Neural progenitor cell (in vitro differentiated cells): Measurements from ENCODE around the gene GAGE12G. TPM values are rescaled to one million over a fixed set of nuclear protein-coding genes. Genes with fewer than 3 reads are reported as not detected.
"Not testable (repeated sequence)": the region's sequence is repeated elsewhere in the genome, so short reads cannot be mapped to it uniquely, and the experiment has no call there.

ENCODE experiments used
- DNase-seq: peaks from one replicate; pipeline ENCODE4 v3.0.0-alpha.2; 2016; ENCODE audit warnings: low spot score
- H2AFZ ChIP-seq: fragments of 200-600 bp; sonication (generic); replicated peaks from 2 replicates; pipeline ENCODE4 v1.6.1; 2016; ENCODE audit warnings: antibody characterized with exemption
- H3F3A ChIP-seq: fragments of 200-600 bp; sonication (generic); 2 replicates; pipeline ENCODE4 v1.6.1; 2016; ENCODE audit warnings: antibody characterized with exemption, low read depth
- H3K27ac ChIP-seq: fragments of 200-600 bp; sonication (generic); 2 replicates; pipeline ENCODE4 v1.5.1; 2016; ENCODE audit warnings: mild to moderate bottlenecking
- H3K27me3 ChIP-seq: fragments of 200-600 bp; sonication (generic); 2 replicates; pipeline ENCODE4 v1.6.1; 2016; ENCODE audit warnings: mild to moderate bottlenecking, moderate library complexity
- H3K36me3 ChIP-seq: fragments of 200-600 bp; sonication (generic); 2 replicates; pipeline ENCODE4 v1.5.1; 2016
- H3K4me1 ChIP-seq: fragments of 200-600 bp; sonication (generic); 2 replicates; pipeline ENCODE4 v1.6.1; 2016; ENCODE audit warnings: mixed run types
- H3K4me2 ChIP-seq: fragments of 200-600 bp; sonication (generic); 2 replicates; pipeline ENCODE4 v1.6.1; 2016
- H3K4me3 ChIP-seq: fragments of 200-600 bp; sonication (generic); 2 replicates; pipeline ENCODE4 v1.5.1; 2016
- H3K79me2 ChIP-seq: fragments of 200-600 bp; sonication (generic); 2 replicates; pipeline ENCODE4 v1.6.1; 2016; ENCODE audit warnings: low read depth
- H3K9ac ChIP-seq: fragments of 200-600 bp; sonication (generic); 2 replicates; pipeline ENCODE4 v1.6.1; 2016
- H3K9me3 ChIP-seq: fragments of 200-600 bp; sonication (generic); 2 replicates; pipeline ENCODE4 v1.5.1; 2016; ENCODE audit warnings: low read depth
- H4K20me1 ChIP-seq: fragments of 200-600 bp; sonication (generic); 2 replicates; pipeline ENCODE4 v1.6.1; 2016; ENCODE audit warnings: low read depth
- H3K27ac Mint-ChIP-seq: 3 replicates; pipeline ENCODE4 v1.8.0; 2021; ENCODE audit warnings: mixed read lengths
- H3K27me3 Mint-ChIP-seq: 2 replicates; pipeline ENCODE4 v1.8.0; 2022; ENCODE audit warnings: low read depth, mild to moderate bottlenecking, inconsistent platforms, moderate library complexity, mixed read lengths; ENCODE audit not compliant: insufficient read depth
- H3K36me3 Mint-ChIP-seq: 3 replicates; pipeline ENCODE4 v1.8.0; 2021; ENCODE audit warnings: mixed read lengths
- H3K4me1 Mint-ChIP-seq: 3 replicates; pipeline ENCODE4 v1.8.0; 2021; ENCODE audit warnings: mixed read lengths
- H3K4me3 Mint-ChIP-seq: 3 replicates; pipeline ENCODE4 v1.8.0; 2021; ENCODE audit warnings: mild to moderate bottlenecking, moderate library complexity, mixed read lengths
- H3K9me3 Mint-ChIP-seq: 3 replicates; pipeline ENCODE4 v1.8.0; 2020; ENCODE audit warnings: mixed read lengths
- CTCF ChIP-seq: fragments of 200-600 bp; sonication (generic); IDR thresholded peaks from 2 replicates; pipeline ENCODE4 v1.5.1; 2017; ENCODE audit warnings: antibody characterized with exemption, mild to moderate bottlenecking
- EZH2 ChIP-seq: fragments of 200-600 bp; sonication (generic); IDR thresholded peaks from 2 replicates; pipeline ENCODE4 v1.6.1; 2017; ENCODE audit warnings: antibody characterized with exemption, mild to moderate bottlenecking, moderate library complexity
- EZH2phosphoT487 ChIP-seq: fragments of 200-600 bp; sonication (generic); IDR thresholded peaks from 2 replicates; pipeline ENCODE4 v1.6.1; 2017; ENCODE audit warnings: antibody characterized with exemption
- total RNA-seq: library from RNA; depleted of rRNA; stranded (reverse); fragments of >200 nt; gene quantifications from 2 replicates; pipeline ENCODE4 v1.2.3, GENCODE V29; 2015; ENCODE audit warnings: low replicate concordance

The GAGE12G gene
- total RNA-seq, 1 donor from 2014 or later = not detected

- not testable (repeated sequence) for H2AFZ ChIP-seq, H3K4me2 ChIP-seq, H3K36me3 Mint-ChIP-seq, H3K4me3 Mint-ChIP-seq, H3K9me3 Mint-ChIP-seq, H3K4me1 Mint-ChIP-seq, H3K9me3 ChIP-seq, H3K36me3 ChIP-seq, H4K20me1 ChIP-seq, H3K27ac Mint-ChIP-seq, DNase-seq, H3K27me3 ChIP-seq, H3K4me3 ChIP-seq, H3K9ac ChIP-seq, H3F3A ChIP-seq, H3K27ac ChIP-seq, H3K4me1 ChIP-seq, H3K27me3 Mint-ChIP-seq, H3K79me2 ChIP-seq
Measured at GRCh38 chrX:49589196-49589595, 19.0 kb downstream of the GAGE12G start, which contains the start of gene GAGE2A. GAGE2A (plus strand) TSS chrX:49589496; CDS start chrX:49590651, 1,155 bp downstream.

- not testable (repeated sequence) for H3K27me3 Mint-ChIP-seq, DNase-seq, H3K36me3 Mint-ChIP-seq
Measured at GRCh38 chrX:49589769-49590478, 19.7 kb downstream of the GAGE12G start.

GRCh38 chrX:49590488-49590887, 20.3 kb downstream of the GAGE12G start:
- not testable (repeated sequence) for H3K27ac ChIP-seq, H3K9me3 ChIP-seq, H3K4me1 Mint-ChIP-seq, H3K36me3 ChIP-seq, DNase-seq, H3K27me3 Mint-ChIP-seq, H3F3A ChIP-seq, H3K9ac ChIP-seq, H3K4me3 Mint-ChIP-seq, H3K27me3 ChIP-seq, H3K36me3 Mint-ChIP-seq, H3K4me3 ChIP-seq, H3K4me1 ChIP-seq, H3K4me2 ChIP-seq, H3K27ac Mint-ChIP-seq, H2AFZ ChIP-seq, H3K9me3 Mint-ChIP-seq, H3K79me2 ChIP-seq, H4K20me1 ChIP-seq

More at GRCh38 chrX:49589769-49590478, 19.7 kb downstream of the GAGE12G start:
- H3K4me3 ChIP-seq, H3K9me3 Mint-ChIP-seq, H3K4me2 ChIP-seq, H3K9ac ChIP-seq, H3K4me1 Mint-ChIP-seq, H3K27ac ChIP-seq, H3F3A ChIP-seq, H3K9me3 ChIP-seq, H3K4me1 ChIP-seq, H3K27ac Mint-ChIP-seq, H4K20me1 ChIP-seq, H3K27me3 ChIP-seq, H3K4me3 Mint-ChIP-seq, H2AFZ ChIP-seq, H3K79me2 ChIP-seq, H3K36me3 ChIP-seq: not testable (repeated sequence)

- H2AFZ ChIP-seq, H3K4me3 Mint-ChIP-seq, H3K4me2 ChIP-seq, H3K27me3 ChIP-seq, H3K9me3 ChIP-seq, H3K4me1 ChIP-seq, H3K36me3 Mint-ChIP-seq, H3K27ac ChIP-seq, H3F3A ChIP-seq, H3K79me2 ChIP-seq, H3K36me3 ChIP-seq, DNase-seq, H3K9ac ChIP-seq, H3K27me3 Mint-ChIP-seq, H3K4me3 ChIP-seq, H3K9me3 Mint-ChIP-seq, H4K20me1 ChIP-seq, H3K4me1 Mint-ChIP-seq, H3K27ac Mint-ChIP-seq: not testable (repeated sequence)
Measured at GRCh38 chrX:49598720-49599119, 28.5 kb downstream of the GAGE12G start, which contains the start of gene GAGE1. GAGE1 (plus strand) TSS chrX:49599020; CDS start chrX:49600175, 1,155 bp downstream.

GRCh38 chrX:49610718-49611310, 40.6 kb downstream of the GAGE12G start:
- no peaks in the 10 kb centered on the region for H3K79me2 ChIP-seq
- Mint-ChIP-seq H3K36me3 (no peaks in the 10 kb centered on the region), H3K27ac (no peak overlapping the region), H3K4me1 (peaks cover 2% of the 10 kb centered on the region), H3K9me3 (peaks cover 8% of the 10 kb centered on the region), H3K4me3 (no peak overlapping the region), H3K27me3 (peaks cover 4% of the 10 kb centered on the region)
- H2AFZ ChIP-seq = no peak overlapping the region
- no peak overlapping the region for H3K9ac ChIP-seq
- no peaks in the 10 kb centered on the region for H4K20me1 ChIP-seq
- no peaks in the 10 kb centered on the region for H3K9me3 ChIP-seq
- H3K36me3 ChIP-seq = no peaks in the 10 kb centered on the region
- DNase-seq = no peak
- no peaks in the 10 kb centered on the region for H3K27me3 ChIP-seq
- H3K4me1 ChIP-seq = no peaks in the 10 kb centered on the region
- no peak overlapping the region for H3K4me2 ChIP-seq
- H3F3A ChIP-seq = no peaks in the 10 kb centered on the region
- H3K4me3 ChIP-seq = no peak overlapping the region
- TF ChIP-seq EZH2phosphoT487 (no peak), CTCF (no peak), EZH2 (no peak)
- no peak overlapping the region for H3K27ac ChIP-seq
